Prostate gland (tissue), 2 donors: Measurements from ENCODE around the gene DNM3.

Source experiments
- CTCF ChIP-seq, 4 experiments: fragments of 200-600 bp in 2 of 4; fragments of 450-650 bp in 2 of 4; sonication (generic) in 2 of 4; IDR thresholded peaks; 1 replicate in 3 of 4; 2 replicates in 1 of 4; pipeline ENCODE4 v1.5.1; 2016 to 2019; ENCODE audit warnings: antibody characterized with exemption in 4 of 4, mild to moderate bottlenecking in 2 of 4, moderate library complexity in 2 of 4
- POLR2A ChIP-seq: fragments of 450-650 bp; IDR thresholded peaks from one replicate; pipeline ENCODE4 v1.6.1; 2016; ENCODE audit warnings: antibody characterized with exemption, mild to moderate bottlenecking

GRCh38 chr1:171798765-171799164 lies 42.5 kb upstream of the DNM3 start:
- no peak for TF ChIP-seq CTCF (IDR thresholded peaks at IDR 0.05)
- TF ChIP-seq POLR2A, result no peak
